Stimulated activated CD8-positive, alpha-beta memory T cell treated with anti-CD3 and anti-CD28 coated beads, Interleukin-15, amount 100 ng/mL, for 4 hours (primary cell): ENCODE data around the gene RHPN2.
"Not testable (repeated sequence)": the region's sequence is repeated elsewhere in the genome, so short reads cannot be mapped to it uniquely, and the experiment has no call there.

Experiments used
- DNase-seq, 2 donors: peaks; one replicate each; pipeline ENCODE4 v3.0.0-alpha.2; 2020; ENCODE audit warnings: low read depth in 2 of 2

Gene RHPN2

GRCh38 chr19:32977280-32977679 is 87.4 kb downstream of the RHPN2 start:
- DNase-seq, result no peak

GRCh38 chr19:32976223-32976805 is 88.4 kb downstream of the RHPN2 start:
- peak; percentile 8 to 20 for DNase-seq

GRCh38 chr19:32971715-32972540 is 92.8 kb downstream of the RHPN2 start, which contains the start of the genes CEP89 and FAAP24:
Gene CEP89, minus strand, starts transcription at chr19:32971958. Its CDS starts 84 bp downstream, at chr19:32971874.
Gene FAAP24, plus strand, starts transcription at chr19:32972242. Its CDS starts 955 bp downstream, at chr19:32973197.
- peak; percentile 96 to 98 for DNase-seq

GRCh38 chr19:32971012-32971595 is 93.6 kb downstream of the RHPN2 start:
- no peak for DNase-seq

DNA sequence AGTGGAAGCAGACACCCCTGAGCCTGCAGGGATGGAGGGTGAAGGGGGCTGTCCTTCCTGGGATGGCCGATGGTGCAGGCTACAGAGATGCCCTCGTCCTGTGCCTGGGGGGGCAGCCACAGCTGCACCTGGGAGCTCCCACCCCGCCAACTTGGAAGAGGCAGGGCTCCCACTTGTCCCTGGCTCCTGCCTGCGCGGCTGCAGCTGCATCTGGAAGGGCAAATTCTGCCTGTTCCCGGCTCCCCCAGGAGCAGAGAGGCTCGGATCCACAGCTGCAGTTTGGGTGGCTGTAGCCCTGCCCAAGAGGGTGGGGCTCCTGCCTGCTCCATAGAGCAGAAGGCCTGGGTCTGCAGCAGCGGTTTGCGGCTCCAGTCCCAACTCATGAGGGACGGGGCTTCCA is 95.1 kb downstream of the RHPN2 start:
- DNase-seq, result no peak

DNA sequence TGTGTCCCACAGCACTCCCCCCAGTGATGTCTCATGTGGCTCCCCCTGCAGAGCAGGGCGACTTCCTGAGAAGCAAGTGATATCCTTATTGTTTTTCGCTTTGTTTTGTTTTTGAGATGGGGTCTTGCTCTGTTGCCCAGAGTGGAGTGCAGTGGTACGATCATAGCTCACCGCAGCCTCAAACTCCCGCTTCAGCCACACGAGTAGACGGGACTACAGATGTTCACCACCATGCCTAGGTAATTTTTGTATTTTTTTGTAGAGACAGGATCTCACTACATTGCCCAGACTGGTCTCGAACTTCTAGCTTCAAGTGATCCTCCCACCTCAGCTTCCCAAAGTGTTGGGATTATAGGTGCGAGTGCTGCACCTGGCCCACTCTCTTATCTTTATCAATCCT is 97.9 kb downstream of the RHPN2 start:
- no peak for DNase-seq

GRCh38 chr19:32945260-32945659 is 119.4 kb downstream of the RHPN2 start:
- DNase-seq, result no peak

DNA sequence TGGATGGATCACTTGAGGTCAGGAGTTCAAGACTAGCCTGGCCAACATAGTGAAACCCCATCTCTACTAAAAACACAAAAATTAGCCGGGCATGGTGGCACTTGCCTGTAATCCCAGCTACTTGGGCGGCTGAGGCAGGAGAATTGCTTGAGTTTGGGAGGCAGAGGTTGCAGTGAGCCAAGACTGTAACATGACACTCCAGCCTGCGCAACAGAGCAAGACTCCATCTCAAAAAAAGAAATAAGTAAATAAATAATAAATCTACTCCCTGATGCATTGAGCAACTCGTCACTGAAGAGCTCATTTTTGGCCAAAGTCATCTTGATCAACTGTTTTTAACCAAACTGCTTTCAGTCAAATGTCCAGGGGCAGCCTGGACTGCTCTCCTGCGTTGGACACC is 123.4 kb downstream of the RHPN2 start:
- not testable (repeated sequence) for DNase-seq

DNA sequence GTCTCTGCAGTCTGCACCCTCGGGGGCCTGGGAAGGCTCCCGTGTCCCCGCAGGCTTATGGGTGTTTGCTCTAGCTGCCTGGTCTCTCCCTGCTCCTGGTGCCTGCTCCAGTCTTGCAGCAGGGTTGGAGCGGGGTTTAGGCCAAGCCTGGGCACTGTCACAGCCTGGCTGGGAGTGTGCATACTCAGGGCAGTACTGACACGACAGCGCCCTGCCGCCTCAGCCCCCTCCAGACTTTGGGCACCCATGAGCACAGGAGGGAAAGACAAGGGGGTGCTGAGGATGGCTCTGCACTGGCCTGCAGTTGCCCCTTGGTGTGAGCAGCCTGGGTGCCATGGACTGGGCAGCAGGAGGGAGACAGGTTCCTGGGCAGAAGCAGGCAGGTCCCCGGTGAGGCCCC is 128.6 kb downstream of the RHPN2 start:
- DNase-seq, result no peak

DNA sequence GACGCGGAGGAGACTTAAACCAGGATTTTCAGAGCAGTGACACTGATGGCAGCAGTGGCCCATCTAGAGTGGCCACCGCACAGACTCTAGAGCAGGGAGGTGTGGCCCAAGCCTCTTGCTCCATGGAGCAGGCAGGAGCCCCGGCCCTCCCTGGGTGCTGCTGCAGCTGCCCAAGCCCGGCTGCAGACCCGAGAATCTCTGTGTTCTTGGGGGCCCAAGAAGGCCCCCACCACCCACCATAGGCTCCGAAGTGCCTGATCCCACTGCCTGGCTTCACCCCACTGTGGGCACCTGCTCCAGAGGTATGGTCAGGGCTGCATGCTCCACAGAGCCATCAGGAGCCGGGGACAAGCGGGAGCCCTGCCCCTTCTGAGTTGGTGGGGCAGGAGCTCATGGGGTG is 129.1 kb downstream of the RHPN2 start:
- DNase-seq, result no peak

GRCh38 chr19:32933571-32933970 is 131.1 kb downstream of the RHPN2 start:
- DNase-seq, result no peak

DNA sequence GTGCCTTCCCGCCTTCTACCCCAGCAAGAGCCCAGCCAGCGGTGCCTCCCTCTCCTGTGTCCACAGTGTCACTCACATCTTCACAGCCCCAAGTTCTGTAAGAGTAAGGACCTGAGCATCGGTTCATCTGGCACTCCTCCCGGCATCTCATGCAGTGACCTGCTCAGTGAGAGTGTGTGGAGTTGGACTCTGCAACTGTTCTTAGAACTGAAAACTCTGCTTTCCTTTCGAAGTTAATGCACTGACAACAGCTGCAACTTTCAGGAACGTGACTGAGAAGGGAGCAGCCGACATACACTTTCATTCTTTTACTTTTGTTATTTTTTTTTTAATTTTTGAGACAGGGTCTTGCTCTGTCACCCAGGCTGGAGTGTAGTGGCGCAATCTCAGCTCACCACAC is 134.1 kb downstream of the RHPN2 start:
- DNase-seq, result no peak

- no peak for DNase-seq
These were observed 135.9 kb downstream of the RHPN2 start for GRCh38 chr19:32928806-32929205.
